Heart right ventricle (tissue), 16 donors: ENCODE results near the gene FASN. TPM values are rescaled to one million over a fixed set of nuclear protein-coding genes. Genes with fewer than 3 reads are reported as not detected.

ENCODE experiments used
- ATAC-seq, 8 donors: fragments of 200-7000 bp; cut with Tn5 transposase; one replicate each; pipeline ENCODE4 v1.9.1; 2020; ENCODE audit warnings: mild to moderate bottlenecking in 8 of 8, moderate library complexity in 8 of 8, moderate number of reproducible peaks in 1 of 8
- DNase-seq, 2 donors: peaks; one replicate each; pipeline ENCODE4 v3.0.0-alpha.2; 2020
- H3K27ac ChIP-seq, 10 donors: fragments of 200-600 bp; sonication (generic) in 2 of 10; one replicate each; pipeline versions ENCODE4 v1.5.0 to v1.8.0; 2020 to 2022; ENCODE audit warnings: mild to moderate bottlenecking in 3 of 10
- H3K27me3 ChIP-seq, 7 donors: fragments of 200-600 bp; one replicate each; pipeline ENCODE4 v1.8.0; 2021 to 2022; ENCODE audit warnings: mild to moderate bottlenecking in 2 of 7
- H3K36me3 ChIP-seq, 9 donors: fragments of 200-600 bp; sonication (generic) in 1 of 9; one replicate each; pipeline versions ENCODE4 v1.5.0 to v1.8.0; 2020 to 2022; ENCODE audit warnings: mild to moderate bottlenecking in 2 of 9
- H3K4me1 ChIP-seq, 9 donors: fragments of 200-600 bp; sonication (generic) in 1 of 9; one replicate each; pipeline versions ENCODE4 v1.5.0 to v1.8.0; 2020 to 2022; ENCODE audit warnings: mild to moderate bottlenecking in 4 of 9
- H3K4me3 ChIP-seq, 10 donors: fragments of 200-600 bp; sonication (generic) in 2 of 10; one replicate each; pipeline versions ENCODE4 v1.5.0 to v1.8.0; 2020 to 2022; ENCODE audit warnings: mild to moderate bottlenecking in 7 of 10, moderate library complexity in 2 of 10
- H3K9me3 ChIP-seq, 11 donors: fragments of 200-600 bp in 10 of 11; sonication (generic) in 2 of 11; one replicate each; pipeline versions ENCODE4 v1.5.0 to v1.8.0; 2013 to 2022; ENCODE audit warnings: mild to moderate bottlenecking in 2 of 11, control low read depth in 1 of 11, moderate library complexity in 1 of 11
- WGBS, 2 donors: extraction: QIAGEN DNeasy Blood & Tissue Kit; methylation state at CpG; one replicate each; pipeline ENCODE4 v1.1.7; 2013; ENCODE audit warnings: inconsistent platforms in 1 of 2; 5-methylcytosine and 5-hydroxymethylcytosine counted together
- intact Hi-C, 10 donors: fragments of 100-400 bp; cut with DNase I; formaldehyde crosslinking; loops; one replicate each; pipeline versions ENCODE4 v1.11.1 to v1.14.2; 2022
- polyA plus RNA-seq, 2 donors: library from polyadenylated mRNA; stranded (reverse); fragments of 200-250 nt; gene quantifications; one replicate each; pipeline ENCODE4 v1.2.3, GENCODE V29; 2013
- total RNA-seq, 10 donors: library from RNA; stranded (reverse); fragmentation: NEBNext Ultra II Directional in 3 of 10; extraction: Animal tissue kit (Norgen Biotek cat#: 25700) in 3 of 10; gene quantifications; one replicate each; pipeline versions ENCODE4 v1.2.1 to v1.2.4, GENCODE V29; 2021 to 2023
- TF ChIP-seq, protein P1 (sequence below), 9 donors: fragments of 200-600 bp; sonication (generic) in 2 of 9; IDR thresholded peaks; one replicate each; pipeline versions ENCODE4 v1.5.0 to v1.8.0; 2021 to 2022; ENCODE audit warnings: antibody characterized with exemption in 9 of 9, mild to moderate bottlenecking in 5 of 9, moderate library complexity in 1 of 9
- donor health status: Arrhythmogenic right ventricular cardiomyopathy.
- donor health status: ischemic (EF 13 %, LVEDD 7.1; RV severe dilation, severe dysfunction).
- donor health status: healthy with polysubstance abuse.
- donor health status: DM: no; HTN: yes; CAD: no.
- donor health status: DM: no; HTN: no; CAD: no.
- donor health status: ischemic (EF 25% LVEDD 6.9; RV normal size, moderate dysfunction).
- donor health status: ischemic (EF 25% LVEDD 5.7; RV mildly dilated, moderate dysfunction).
- donor health status: healthy.
- donor health status: DM: yes; HTN: yes; CAD: no.
- donor health status: Ischemic cardiomyopathy.
- donor health status: ischemic (EF 35%, LVEDD 5.7; RV mildly dilated, moderate dysfunction).
- donor health status: nonischemic (EF 11% LVEDD 7.7; RV severe dilation, severe dysfunction).
- donor health status: DM: yes; HTN: yes; CAD: no.
- donor health status: PGD.
- donor health status: ischemic (EF 29% LVEDD 5.4; RV normal size, mild dysfunction).
- donor health status: nonischemic (EF 23%, LVEDD 6.1; RV moderate dilation, normal function).

FASN gene
- total and polyA plus RNA-seq, 12 donors: 9.0 to 62.4 (median 20.4) TPM

DNA sequence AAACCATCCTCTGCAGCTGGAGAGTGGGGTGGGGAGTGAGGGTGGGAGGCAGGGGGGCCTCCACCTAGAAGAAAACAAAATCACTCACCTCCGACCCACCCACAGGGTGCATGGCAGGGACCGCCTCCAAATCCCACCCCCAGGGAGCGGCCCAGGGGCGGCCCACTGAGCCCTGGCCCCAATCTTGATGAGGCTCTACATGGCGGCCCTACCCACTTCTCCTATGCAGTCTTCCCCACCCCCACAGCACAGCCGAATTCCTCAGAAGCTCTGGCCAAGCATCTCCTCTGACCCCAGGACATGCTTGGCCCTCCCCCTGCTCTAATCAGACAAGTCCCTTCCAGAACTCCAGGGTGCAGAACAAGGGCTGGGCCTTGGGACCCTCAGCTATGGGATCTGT lies 18.2 kb upstream of the FASN start:
- intact Hi-C loops: no loop called here

GRCh38 chr17:82114872-82115271 lies 16.8 kb upstream of the FASN start:
- H3K4me3 ChIP-seq: no peak overlapping the region
- peaks cover 0 to 31% (median 0%) of the 10 kb centered on the region in 9 donors for H3K36me3 ChIP-seq
- no peak for ATAC-seq
- DNase-seq: no peak
- TF ChIP-seq, protein P1, sequence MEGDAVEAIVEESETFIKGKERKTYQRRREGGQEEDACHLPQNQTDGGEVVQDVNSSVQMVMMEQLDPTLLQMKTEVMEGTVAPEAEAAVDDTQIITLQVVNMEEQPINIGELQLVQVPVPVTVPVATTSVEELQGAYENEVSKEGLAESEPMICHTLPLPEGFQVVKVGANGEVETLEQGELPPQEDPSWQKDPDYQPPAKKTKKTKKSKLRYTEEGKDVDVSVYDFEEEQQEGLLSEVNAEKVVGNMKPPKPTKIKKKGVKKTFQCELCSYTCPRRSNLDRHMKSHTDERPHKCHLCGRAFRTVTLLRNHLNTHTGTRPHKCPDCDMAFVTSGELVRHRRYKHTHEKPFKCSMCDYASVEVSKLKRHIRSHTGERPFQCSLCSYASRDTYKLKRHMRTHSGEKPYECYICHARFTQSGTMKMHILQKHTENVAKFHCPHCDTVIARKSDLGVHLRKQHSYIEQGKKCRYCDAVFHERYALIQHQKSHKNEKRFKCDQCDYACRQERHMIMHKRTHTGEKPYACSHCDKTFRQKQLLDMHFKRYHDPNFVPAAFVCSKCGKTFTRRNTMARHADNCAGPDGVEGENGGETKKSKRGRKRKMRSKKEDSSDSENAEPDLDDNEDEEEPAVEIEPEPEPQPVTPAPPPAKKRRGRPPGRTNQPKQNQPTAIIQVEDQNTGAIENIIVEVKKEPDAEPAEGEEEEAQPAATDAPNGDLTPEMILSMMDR (IDR thresholded peaks at IDR 0.05): no peak
- no peak overlapping the region for H3K27ac ChIP-seq
- WGBS, 2 donors: 94 to 95% methylated on average over 9 of the region's 9 CpGs
- intact Hi-C loops: no loop called here
- no peaks in the 10 kb centered on the region for H3K27me3 ChIP-seq
- no peaks in the 10 kb centered on the region for H3K4me1 ChIP-seq
- H3K9me3 ChIP-seq: no peaks in the 10 kb centered on the region

More for the DNA sequence above, 18.2 kb upstream of the FASN start:
- ATAC-seq (no peak), DNase-seq (no peak)
- Histone ChIP-seq H3K27ac (no peak overlapping the region), H3K4me1 (no peaks in the 10 kb centered on the region), H3K4me3 (no peak overlapping the region), H3K9me3 (no peaks in the 10 kb centered on the region), H3K27me3 (no peaks in the 10 kb centered on the region), H3K36me3 (peaks cover 0 to 31% (median 0%) of the 10 kb centered on the region in 9 donors)
- 81 to 85% methylated on average over 6 of the region's 6 CpGs for WGBS, 2 donors
- TF ChIP-seq, protein P1 (IDR thresholded peaks at IDR 0.05): no peak

DNA sequence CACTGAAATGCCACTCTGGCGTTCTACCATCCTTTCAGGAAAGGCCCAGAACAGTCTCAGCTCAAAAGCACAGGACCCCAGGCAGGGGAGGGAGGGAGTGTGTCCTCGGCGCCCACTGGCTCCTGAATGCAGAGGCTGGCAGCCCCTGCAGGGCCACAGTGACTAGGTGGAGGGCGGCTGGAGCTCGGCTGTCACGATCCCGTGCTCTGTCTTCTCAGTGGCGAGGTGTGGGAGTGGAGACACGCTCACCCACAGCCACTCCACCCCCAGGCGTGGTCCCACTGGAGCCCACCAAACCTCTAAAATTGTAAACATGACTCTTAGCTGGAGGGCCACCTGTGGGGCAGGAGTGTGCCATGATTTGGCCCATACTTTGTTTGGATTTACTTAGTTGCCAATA lies 16.4 kb upstream of the FASN start:
- 94 to 96% methylated on average over 10 of the region's 10 CpGs for WGBS, 2 donors
- TF ChIP-seq, protein P1 (IDR thresholded peaks at IDR 0.05): no peak
- intact Hi-C loops: no loop called here
- Histone ChIP-seq H3K36me3 (peaks cover 0 to 31% (median 0%) of the 10 kb centered on the region in 9 donors), H3K4me3 (no peak overlapping the region), H3K9me3 (no peaks in the 10 kb centered on the region), H3K27me3 (no peaks in the 10 kb centered on the region), H3K27ac (no peak overlapping the region), H3K4me1 (no peaks in the 10 kb centered on the region)
- ATAC-seq (no peak), DNase-seq (no peak)

DNA sequence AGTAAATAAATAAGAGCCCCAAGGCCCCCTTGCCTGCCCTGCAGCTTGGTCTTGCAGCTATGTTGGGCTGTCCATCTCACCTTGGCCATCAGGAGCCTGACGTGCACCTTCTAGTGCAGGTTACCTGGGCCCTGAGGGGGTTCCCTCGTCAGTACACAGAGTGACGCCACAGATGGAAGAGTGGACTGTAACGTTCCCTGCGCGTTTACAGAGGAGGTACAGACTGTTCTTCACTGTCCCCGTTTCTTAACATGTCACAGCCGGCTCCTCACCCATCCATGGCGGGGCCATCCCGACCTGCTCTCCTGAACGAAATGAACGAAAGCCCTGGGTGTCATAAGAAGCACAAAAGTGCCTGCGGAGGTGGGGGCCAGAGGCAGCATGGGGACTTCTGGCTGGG lies 15.9 kb upstream of the FASN start:
- no peak for DNase-seq
- Histone ChIP-seq H3K4me1 (no peaks in the 10 kb centered on the region), H3K4me3 (no peak overlapping the region), H3K27me3 (no peaks in the 10 kb centered on the region), H3K36me3 (peaks cover 0 to 31% (median 0%) of the 10 kb centered on the region in 9 donors), H3K27ac (no peak overlapping the region), H3K9me3 (no peaks in the 10 kb centered on the region)
- TF ChIP-seq, protein P1 (IDR thresholded peaks at IDR 0.05): no peak
- ATAC-seq: no peak
- 92 to 93% methylated on average over 13 of the region's 13 CpGs for WGBS, 2 donors
- intact Hi-C loops: no loop called here
